H1 (cell line): ENCODE data around the gene USP6. TPM values are rescaled to one million over a fixed set of nuclear protein-coding genes. Genes with fewer than 3 reads are reported as not detected.
"Not testable (repeated sequence)": the region's sequence is repeated elsewhere in the genome, so short reads cannot be mapped to it uniquely, and the experiment has no call there.

Source experiments
- CTCF ChIA-PET: fragments of 300-600 bp; sonication (Branson Sonifier 250); formaldehyde crosslinking; loops from one replicate; lab custom pipeline; 2021; ENCODE audit not compliant: partially characterized antibody; lab: Charles Lee
- POLR2A ChIA-PET: fragments of 300-600 bp; sonication (Branson Sonifier 250); formaldehyde crosslinking; loops from one replicate; lab custom pipeline; 2021; ENCODE audit warnings: inconsistent platforms; ENCODE audit not compliant: partially characterized antibody; lab: Charles Lee
- DNase-seq, 2 experiments: peaks; one replicate each; pipeline versions ENCODE4 v3.0.0 to v3.0.0-alpha.2; 2010 to 2022; ENCODE audit warnings: low spot score in 2 of 2, low read depth in 1 of 2, mixed read lengths in 1 of 2
- FAIRE-seq: peaks from 2 replicates; lab custom pipeline; 2011; peaks lifted over from hg19 to GRCh38; lab: Jason Lieb, UNC
- H2AFZ ChIP-seq: 2 replicates; pipeline ENCODE4 v1.8.1; 2012; ENCODE audit warnings: low read length, inconsistent platforms
- H2AK5ac ChIP-seq: 2 replicates; pipeline ENCODE4 v1.6.1; 2013; ENCODE audit warnings: low read depth, low read length
- H2BK120ac ChIP-seq: replicated peaks from 2 replicates; pipeline ENCODE3; 2013; ENCODE audit warnings: low read depth, low read length, inconsistent platforms
- H2BK12ac ChIP-seq: 2 replicates; pipeline ENCODE4 v1.6.1; 2013; ENCODE audit warnings: low read depth, low read length
- H2BK15ac ChIP-seq: 2 replicates; pipeline ENCODE4 v1.6.1; 2013; ENCODE audit warnings: low read length
- H2BK20ac ChIP-seq: 2 replicates; pipeline ENCODE4 v1.6.1; 2013; ENCODE audit warnings: low read length
- H2BK5ac ChIP-seq: 2 replicates; pipeline ENCODE4 v1.6.1; 2013; ENCODE audit warnings: low read depth, low read length
- H3K14ac ChIP-seq: 2 replicates; pipeline ENCODE4 v1.6.1; 2013; ENCODE audit warnings: inconsistent platforms; ENCODE audit not compliant: insufficient read length
- H3K18ac ChIP-seq: 2 replicates; pipeline ENCODE4 v1.6.1; 2013; ENCODE audit warnings: low read length; ENCODE audit errors: extremely low read depth
- H3K23ac ChIP-seq: 2 replicates; pipeline ENCODE4 v1.6.1; 2013; ENCODE audit warnings: inconsistent platforms; ENCODE audit not compliant: insufficient read length
- H3K23me2 ChIP-seq: 2 replicates; pipeline ENCODE4 v1.6.1; 2013; ENCODE audit warnings: low read depth, low read length
- H3K27ac ChIP-seq: 2 replicates; pipeline ENCODE4 v1.6.1; 2011; ENCODE audit warnings: low read depth, low read length, inconsistent platforms
- H3K27me3 ChIP-seq, 4 experiments: replicated peaks in 1 of 4; 1 replicate in 1 of 4; 2 replicates in 3 of 4; pipeline versions ENCODE4 v1.6.1 to v1.8.1; 2011 to 2013; ENCODE audit warnings: low read length in 3 of 4, mild to moderate bottlenecking in 3 of 4, inconsistent platforms in 2 of 4, mixed read lengths in 2 of 4, moderate library complexity in 1 of 4; ENCODE audit not compliant: control insufficient read depth in 3 of 4, insufficient read depth in 3 of 4; ENCODE audit errors: extremely low read depth in 1 of 4
- H3K36me3 ChIP-seq, 4 experiments: 2 replicates each; pipeline versions ENCODE4 v1.6.1 to v1.8.1; 2011 to 2013; ENCODE audit warnings: mild to moderate bottlenecking in 4 of 4, low read length in 3 of 4, moderate library complexity in 2 of 4, control low read depth in 1 of 4, inconsistent platforms in 1 of 4; ENCODE audit not compliant: insufficient read depth in 4 of 4, control insufficient read depth in 2 of 4
- H3K4ac ChIP-seq: replicated peaks from 2 replicates; pipeline ENCODE3; 2013; ENCODE audit warnings: low read length, low read depth, mixed read lengths, inconsistent platforms; ENCODE audit not compliant: insufficient read length
- H3K4me1 ChIP-seq, 4 experiments: replicated peaks in 1 of 4; 1 replicate in 1 of 4; 2 replicates in 3 of 4; pipeline versions ENCODE4 v1.6.1 to v1.8.1; 2011 to 2013; ENCODE audit warnings: low read length in 3 of 4, inconsistent platforms in 2 of 4, mixed read lengths in 1 of 4; ENCODE audit not compliant: insufficient read depth in 4 of 4, control insufficient read depth in 3 of 4
- H3K4me2 ChIP-seq, 2 experiments: 2 replicates each; pipeline versions ENCODE4 v1.6.1 to v1.8.1; 2011 to 2013; ENCODE audit warnings: low read depth in 2 of 2, low read length in 2 of 2, control low read depth in 1 of 2, inconsistent platforms in 1 of 2, mild to moderate bottlenecking in 1 of 2; ENCODE audit not compliant: insufficient read depth in 1 of 2
- H3K4me3 ChIP-seq, 4 experiments: fragments of 200-600, 300-600 bp in 1 of 4; sonication (generic), shearing (Covaris generic), sonication (Bioruptor Twin) in 1 of 4; 2 replicates each; pipeline versions ENCODE4 v1.5.1 to v1.8.1; 2011 to 2016; ENCODE audit warnings: low read length in 4 of 4, low read depth in 3 of 4, control low read depth in 2 of 4, inconsistent platforms in 2 of 4, mild to moderate bottlenecking in 2 of 4, mixed read lengths in 1 of 4, moderate library complexity in 1 of 4; ENCODE audit not compliant: insufficient read depth in 2 of 4; ENCODE audit errors: extremely low read depth in 1 of 4
- H3K56ac ChIP-seq: replicated peaks from 2 replicates; pipeline ENCODE3; 2013; ENCODE audit warnings: low read depth, mild to moderate bottlenecking, mixed read lengths, low read length, inconsistent platforms; ENCODE audit not compliant: insufficient read length
- H3K79me1 ChIP-seq: 2 replicates; pipeline ENCODE4 v1.6.1; 2013; ENCODE audit warnings: low read depth, low read length, control low read depth
- H3K79me2 ChIP-seq, 2 experiments: 2 replicates each; pipeline versions ENCODE4 v1.6.1 to v1.8.1; 2012 to 2013; ENCODE audit warnings: low read length in 2 of 2, mild to moderate bottlenecking in 2 of 2, inconsistent platforms in 1 of 2; ENCODE audit not compliant: insufficient read depth in 2 of 2, control insufficient read depth in 1 of 2
- H3K9ac ChIP-seq, 4 experiments: replicated peaks in 1 of 4; 1 replicate in 1 of 4; 2 replicates in 3 of 4; pipeline versions ENCODE4 v1.6.1 to v1.8.1; 2011 to 2013; ENCODE audit warnings: low read depth in 3 of 4, low read length in 3 of 4, control low read depth in 2 of 4, mild to moderate bottlenecking in 2 of 4, moderate library complexity in 2 of 4, inconsistent platforms in 1 of 4; ENCODE audit errors: extremely low read depth in 1 of 4
- H3K9me3 ChIP-seq, 2 experiments: 2 replicates each; pipeline versions ENCODE4 v1.6.1 to v1.8.1; 2012 to 2013; ENCODE audit warnings: mild to moderate bottlenecking in 2 of 2, moderate library complexity in 2 of 2, control low read depth in 1 of 2, inconsistent platforms in 1 of 2, low read depth in 1 of 2, low read length in 1 of 2, mixed read lengths in 1 of 2; ENCODE audit not compliant: insufficient read depth in 2 of 2
- H4K20me1 ChIP-seq, 2 experiments: replicated peaks in 1 of 2; 2 replicates each; pipeline versions ENCODE3 to v1.8.1; 2011 to 2013; ENCODE audit warnings: inconsistent platforms in 2 of 2, low read length in 2 of 2, mild to moderate bottlenecking in 1 of 2; ENCODE audit not compliant: insufficient read depth in 2 of 2, control insufficient read depth in 1 of 2
- H4K5ac ChIP-seq: 2 replicates; pipeline ENCODE4 v1.6.1; 2013; ENCODE audit warnings: low read length, low read depth, mixed read lengths, inconsistent platforms; ENCODE audit not compliant: insufficient read length
- H4K8ac ChIP-seq: 2 replicates; pipeline ENCODE4 v1.8.0; 2013; ENCODE audit warnings: mild to moderate bottlenecking, moderate library complexity, low read length, inconsistent platforms; ENCODE audit not compliant: insufficient read depth; ENCODE audit errors: extremely low read depth
- H4K91ac ChIP-seq: replicated peaks from 2 replicates; pipeline ENCODE3; 2013; ENCODE audit warnings: low read length, mixed read lengths, inconsistent platforms; ENCODE audit not compliant: insufficient read length
- ATF2 ChIP-seq: IDR thresholded peaks from 2 replicates; pipeline ENCODE4 v1.6.1; 2012; ENCODE audit warnings: low read length, inconsistent platforms
- CEBPB ChIP-seq: IDR thresholded peaks from 2 replicates; pipeline ENCODE4 v1.6.1; 2012; ENCODE audit warnings: low read depth, low read length
- EGR1 ChIP-seq: IDR thresholded peaks from 2 replicates; pipeline ENCODE4 v1.6.1; 2011; ENCODE audit warnings: low read depth, low read length, borderline replicate concordance
- PHF8 ChIP-seq: fragments of 200-600 bp; sonication (generic); conservative IDR thresholded peaks from 2 replicates; pipeline ENCODE4 v1.7.1; 2012; ENCODE audit warnings: low read depth, mild to moderate bottlenecking, inconsistent platforms, low read length, moderate library complexity
- WGBS, 2 experiments: shearing (Covaris generic) in 1 of 2; methylation state at CpG; one replicate each; pipeline versions ENCODE4 v1.1.6 to v1.1.7; 2013 to 2015; ENCODE audit warnings: low lambda C conversion rate in 2 of 2, mixed read lengths in 2 of 2, inconsistent platforms in 1 of 2, low coverage in 1 of 2, missing lambda C conversion rate in 1 of 2; ENCODE audit not compliant: insufficient replicate concordance in 2 of 2, insufficient coverage in 1 of 2, insufficient read length in 1 of 2; ENCODE audit errors: extremely low coverage in 1 of 2, missing lambda C conversion rate in 1 of 2; 5-methylcytosine and 5-hydroxymethylcytosine counted together
- polyA plus RNA-seq, 7 experiments: library from polyadenylated mRNA; depleted of rRNA in 3 of 7; stranded (reverse) in 5 of 7; unstranded in 2 of 7; fragments of >200 nt in 5 of 7; fragments of 200-250 nt in 2 of 7; gene quantifications; 1 replicate in 5 of 7; 2 replicates in 1 of 7; 4 replicates in 1 of 7; pipeline versions ENCODE4 v1.2.1 to v1.2.3, GENCODE V29; 2011 to 2013; ENCODE audit warnings: missing spikeins in 2 of 7, mixed read lengths in 2 of 7
- total RNA-seq: library from RNA; stranded (reverse); fragmentation: NEBNext Ultra II Directional; extraction: Animal tissue kit (Norgen Biotek cat#: 25700); gene quantifications from 2 replicates; pipeline ENCODE4 v1.2.1, GENCODE V29; 2021

The USP6 gene
- total and polyA plus RNA-seq, 2 of the 8 experiments (the other 6 are each of a cell fraction or from before 2014, with no cell fraction given): 0.08 to 0.32 TPM

DNA sequence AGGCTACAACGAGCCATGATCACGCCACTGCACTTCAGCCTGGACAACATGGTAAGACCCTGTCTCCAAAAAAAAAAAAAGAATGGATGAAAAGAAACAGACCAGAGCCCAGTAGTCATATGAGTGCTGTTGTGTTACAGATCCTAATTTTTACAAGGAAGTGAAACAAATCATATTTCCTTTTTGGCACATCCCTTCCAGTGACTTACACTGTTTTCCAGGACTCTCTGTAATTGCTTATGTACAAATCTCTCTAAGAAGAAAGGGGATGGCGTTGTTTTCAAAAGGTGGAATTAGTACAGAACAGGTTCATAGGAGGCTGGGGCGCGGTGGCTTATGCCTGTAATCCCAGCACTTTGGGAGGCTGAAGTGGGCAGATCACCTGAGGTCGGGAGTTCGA, 95.6 kb downstream of the USP6 start (continued):
- TF ChIP-seq EGR1: no peak
- TF ChIP-seq CEBPB: no peak
- no peak for TF ChIP-seq PHF8
- no peak for TF ChIP-seq ATF2

- 90% methylated on average over 4 of the region's 5 CpGs; no CpG with 5 or more reads in 1 of the 2 experiments for WGBS, 2 experiments
- not testable (repeated sequence) for H3K4me3 ChIP-seq, H4K91ac ChIP-seq, H3K36me3 ChIP-seq, H3K23me2 ChIP-seq, H4K8ac ChIP-seq, H3K27me3 ChIP-seq, H3K4me1 ChIP-seq, FAIRE-seq, H3K4me2 ChIP-seq, H3K9ac ChIP-seq, H2BK15ac ChIP-seq, H2AFZ ChIP-seq, DNase-seq, H3K18ac ChIP-seq, H3K23ac ChIP-seq, H4K20me1 ChIP-seq, H3K79me2 ChIP-seq, H4K5ac ChIP-seq, H3K79me1 ChIP-seq, H2BK120ac ChIP-seq, H2BK20ac ChIP-seq, H2BK12ac ChIP-seq, H3K9me3 ChIP-seq, H2BK5ac ChIP-seq, H2AK5ac ChIP-seq, H3K56ac ChIP-seq, H3K27ac ChIP-seq, H3K4ac ChIP-seq, H3K14ac ChIP-seq
- POLR2A ChIA-PET: interaction anchor here (0.6 kb wide), 1 partner anchor 45 kb away, joined by 3 read pairs; no protein-coding TSS in a partner anchor
- CTCF ChIA-PET: interaction anchor here (1.5 kb wide), 1 partner anchor 19 kb away, joined by 7 read pairs; no protein-coding TSS in a partner anchor
These were observed 101.7 kb downstream of the USP6 start for GRCh38 chr17:5217562-5217961.
